ENCODE measurements around the gene FURIN. TPM values are rescaled to one million over a fixed set of nuclear protein-coding genes. Genes with fewer than 3 reads are reported as not detected.

The FURIN gene
- total and polyA plus RNA-seq, 4 donors, result 57.1 to 159 (median 92.1) TPM

DNA sequence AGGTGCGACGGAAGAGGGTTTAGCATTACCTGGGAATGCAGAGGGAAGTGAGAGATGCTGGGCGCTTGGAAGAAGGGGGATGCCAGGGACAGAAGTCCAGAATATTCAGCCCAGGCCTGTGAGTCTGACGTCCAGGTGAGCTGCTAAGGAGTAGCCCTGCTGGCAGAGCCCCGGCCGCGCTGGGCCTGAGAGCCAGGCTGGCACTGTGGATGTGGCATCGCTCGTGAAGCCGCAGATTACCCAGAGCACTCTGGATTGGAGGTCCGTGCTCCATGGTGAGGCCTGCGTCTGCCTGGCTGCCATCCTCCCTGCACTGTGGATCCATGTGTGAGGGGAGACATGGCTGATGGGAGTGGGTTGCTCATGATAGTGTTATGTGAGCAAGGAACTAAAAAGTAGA lies 49.2 kb downstream of the FURIN start:
- Histone ChIP-seq H3K9me3 (ENCODE audit: control insufficient read depth in 4 of 4, insufficient read depth in 3 of 4, low read length in 3 of 4) (no peaks in the 10 kb centered on the region), H3K4me3 (no peak overlapping the region), H3K27ac (ENCODE audit: low read depth in 1 of 2, low read length in 1 of 2) (no peak overlapping the region), H3K4me1 (ENCODE audit: control insufficient read depth in 5 of 5, insufficient read depth in 5 of 5, low read length in 5 of 5) (no peaks in the 10 kb centered on the region), H3K27me3 (ENCODE audit: control insufficient read depth in 3 of 3, insufficient read depth in 3 of 3, low read length in 2 of 3) (no peaks in the 10 kb centered on the region), H3K36me3 (ENCODE audit: control insufficient read depth in 4 of 4, insufficient read depth in 4 of 4, low read length in 4 of 4) (peaks cover 29 to 69% (median 39%) of the 10 kb centered on the region in 4 donors), H3K9ac (ENCODE audit: insufficient read depth in 1 of 2, low read length in 2 of 2) (no peak overlapping the region)
- no peak for DNase-seq
- no peak for ATAC-seq (ENCODE audit: insufficient read depth, low FRiP score)
- no peak for TF ChIP-seq CTCF (IDR thresholded peaks at IDR 0.05; ENCODE audit: control extremely low read depth, extremely low read depth)
- WGBS, 2 donors, result 95 to 96% methylated on average over 12 of the region's 12 CpGs

DNA sequence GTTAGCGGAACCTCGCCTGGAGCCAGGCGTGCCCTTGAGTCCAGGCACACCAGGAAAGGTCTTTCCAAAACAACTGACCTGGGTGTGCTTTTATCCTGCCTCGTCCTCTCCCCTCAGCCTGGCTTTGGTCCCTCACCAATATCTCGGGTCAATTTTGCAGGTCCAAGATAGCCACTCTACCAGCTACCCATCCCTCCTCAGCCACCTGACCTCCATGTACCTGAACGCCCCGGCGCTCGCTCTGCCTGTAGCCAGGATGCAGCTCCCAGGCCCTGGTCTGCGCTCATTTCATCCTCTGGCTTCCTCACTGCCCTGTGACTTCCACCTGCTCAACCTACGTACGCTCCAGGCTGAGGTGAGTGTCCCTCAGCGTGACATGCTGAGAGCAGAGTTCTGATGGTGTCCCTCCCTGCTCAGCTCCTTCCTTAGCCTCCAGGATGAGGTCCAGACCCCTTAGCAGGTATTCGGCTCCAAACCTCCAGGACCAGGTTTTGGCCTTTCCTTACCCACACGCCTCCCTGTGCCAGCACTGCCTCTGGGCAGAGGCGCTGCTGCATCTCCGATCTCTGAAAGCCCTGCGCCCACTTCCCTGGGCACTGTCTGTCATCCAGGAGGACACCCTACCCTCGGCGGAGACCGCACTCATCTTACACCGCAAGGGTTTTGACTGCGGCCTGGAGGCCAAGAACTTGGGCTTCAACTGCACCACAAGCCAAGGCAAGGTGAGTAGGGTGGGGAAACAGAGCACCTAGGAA lies 49.8 kb downstream of the FURIN start:
- ATAC-seq (ENCODE audit: insufficient read depth, low FRiP score) (no peak), DNase-seq (no peak)
- Histone ChIP-seq H3K27me3 (ENCODE audit: control insufficient read depth in 3 of 3, insufficient read depth in 3 of 3, low read length in 2 of 3) (no peaks in the 10 kb centered on the region), H3K4me3 (no peak overlapping the region), H3K9ac (ENCODE audit: insufficient read depth in 1 of 2, low read length in 2 of 2) (no peak overlapping the region), H3K27ac (ENCODE audit: low read depth in 1 of 2, low read length in 1 of 2) (no peak overlapping the region), H3K4me1 (ENCODE audit: control insufficient read depth in 5 of 5, insufficient read depth in 5 of 5, low read length in 5 of 5) (no peaks in the 10 kb centered on the region), H3K36me3 (ENCODE audit: control insufficient read depth in 4 of 4, insufficient read depth in 4 of 4, low read length in 4 of 4) (peaks cover 24 to 62% (median 36%) of the 10 kb centered on the region in 4 donors), H3K9me3 (ENCODE audit: control insufficient read depth in 4 of 4, insufficient read depth in 3 of 4, low read length in 3 of 4) (no peaks in the 10 kb centered on the region)
- no peak for TF ChIP-seq CTCF (IDR thresholded peaks at IDR 0.05; ENCODE audit: control extremely low read depth, extremely low read depth)
- WGBS, 2 donors, result 93 to 97% methylated on average over 23 of the region's 23 CpGs

GRCh38 chr15:90918835-90919234 lies 50.4 kb downstream of the FURIN start:
- no peak overlapping the region for H3K9ac ChIP-seq (ENCODE audit: insufficient read depth in 1 of 2, low read length in 2 of 2)
- 93 to 95% methylated on average over 6 of the region's 6 CpGs for WGBS, 2 donors
- ATAC-seq (ENCODE audit: insufficient read depth, low FRiP score), result no peak
- TF ChIP-seq CTCF (IDR thresholded peaks at IDR 0.05; ENCODE audit: control extremely low read depth, extremely low read depth), result no peak
- H3K36me3 ChIP-seq (ENCODE audit: control insufficient read depth in 4 of 4, insufficient read depth in 4 of 4, low read length in 4 of 4), result peaks cover 20 to 56% (median 36%) of the 10 kb centered on the region in 4 donors
- DNase-seq, result no peak
- no peaks in the 10 kb centered on the region for H3K4me1 ChIP-seq (ENCODE audit: control insufficient read depth in 5 of 5, insufficient read depth in 5 of 5, low read length in 5 of 5)
- no peaks in the 10 kb centered on the region for H3K27me3 ChIP-seq (ENCODE audit: control insufficient read depth in 3 of 3, insufficient read depth in 3 of 3, low read length in 2 of 3)
- no peaks in the 10 kb centered on the region for H3K9me3 ChIP-seq (ENCODE audit: control insufficient read depth in 4 of 4, insufficient read depth in 3 of 4, low read length in 3 of 4)
- H3K27ac ChIP-seq (ENCODE audit: low read depth in 1 of 2, low read length in 1 of 2), result no peak overlapping the region
- H3K4me3 ChIP-seq, result no peak overlapping the region

Data from lung (tissue), 12 donors.